IMR-90 (cell line): ENCODE measurements around the gene RPS6KL1. TPM values are rescaled to one million over a fixed set of nuclear protein-coding genes. Genes with fewer than 3 reads are reported as not detected.

Experiments
- ATAC-seq: fragments of 200-7000 bp; cut with Tn5 transposase; 2 replicates; pipeline ENCODE4 v1.9.1; 2020; ENCODE audit warnings: low read depth, mild to moderate bottlenecking, moderate library complexity
- BruUV-seq: library from RNA; stranded (reverse); fragments of 400-500 nt; replicated peaks from 2 replicates; lab custom pipeline; 2021; lab: Mats Ljungman, UMichigan
- CTCF ChIA-PET: fragments of 300-600 bp; formaldehyde crosslinking; extraction: SDS; loops from one replicate; lab custom pipeline; 2021; ENCODE audit warnings: antibody characterized with exemption; lab: Yijun Ruan, JAX
- POLR2A ChIA-PET: fragments of 300-600 bp; sonication (Branson Sonifier 250); formaldehyde crosslinking; loops from one replicate; lab custom pipeline; 2022; ENCODE audit warnings: antibody characterized with exemption; ENCODE audit not compliant: unreplicated experiment; lab: Charles Lee
- DNase-seq: peaks from one replicate; pipeline ENCODE4 v3.0.0; 2013
- H2AFZ ChIP-seq: replicated peaks from 2 replicates; pipeline ENCODE3; 2013; ENCODE audit warnings: low read length, mild to moderate bottlenecking; ENCODE audit not compliant: poor library complexity
- H2AK5ac ChIP-seq: 2 replicates; pipeline ENCODE4 v1.6.1; 2013; ENCODE audit warnings: low read depth, low read length, inconsistent platforms
- H2AK9ac ChIP-seq: replicated peaks from 2 replicates; pipeline ENCODE3; 2013; ENCODE audit warnings: mild to moderate bottlenecking, low read depth, low read length, moderate library complexity; ENCODE audit not compliant: poor library complexity
- H2BK120ac ChIP-seq: 2 replicates; pipeline ENCODE4 v1.6.1; 2013; ENCODE audit warnings: low read depth, low read length, inconsistent platforms
- H2BK15ac ChIP-seq: 3 replicates; pipeline ENCODE4 v1.6.1; 2013; ENCODE audit warnings: low read depth, low read length, inconsistent platforms
- H2BK20ac ChIP-seq: 2 replicates; pipeline ENCODE4 v1.6.1; 2013; ENCODE audit warnings: low read depth, mild to moderate bottlenecking, inconsistent platforms, low read length, moderate library complexity
- H2BK5ac ChIP-seq: 2 replicates; pipeline ENCODE4 v1.6.1; 2013; ENCODE audit warnings: mild to moderate bottlenecking, low read depth, low read length, inconsistent platforms; ENCODE audit not compliant: poor library complexity, severe bottlenecking
- H3K14ac ChIP-seq: replicated peaks from 2 replicates; pipeline ENCODE4 v1.6.1; 2013; ENCODE audit warnings: low read depth, low read length, inconsistent platforms
- H3K18ac ChIP-seq: 2 replicates; pipeline ENCODE4 v1.6.1; 2013; ENCODE audit warnings: low read depth, low read length, control low read depth
- H3K23ac ChIP-seq: 2 replicates; pipeline ENCODE4 v1.6.1; 2013; ENCODE audit warnings: low read depth, low read length, inconsistent platforms
- H3K27ac ChIP-seq: 2 replicates; pipeline ENCODE4 v1.5.1; 2013; ENCODE audit warnings: mild to moderate bottlenecking, control low read depth, low read length; ENCODE audit not compliant: insufficient read depth
- H3K27me3 ChIP-seq: 2 replicates; pipeline ENCODE4 v1.6.1; 2013; ENCODE audit warnings: low read length; ENCODE audit not compliant: control insufficient read depth, insufficient read depth
- H3K36me3 ChIP-seq: 2 replicates; pipeline ENCODE4 v1.6.1; 2013; ENCODE audit warnings: low read length, mixed read lengths; ENCODE audit not compliant: control insufficient read depth, insufficient read depth
- H3K4ac ChIP-seq: 2 replicates; pipeline ENCODE4 v1.6.1; 2013; ENCODE audit warnings: low read depth, low read length, inconsistent platforms
- H3K4me1 ChIP-seq: 2 replicates; pipeline ENCODE4 v1.6.1; 2013; ENCODE audit warnings: low read length, mixed read lengths; ENCODE audit not compliant: control insufficient read depth, insufficient read depth
- H3K4me2 ChIP-seq: 2 replicates; pipeline ENCODE4 v1.6.1; 2013; ENCODE audit warnings: low read depth, mild to moderate bottlenecking, control low read depth, low read length, moderate library complexity
- H3K4me3 ChIP-seq: 2 replicates; pipeline ENCODE4 v1.5.1; 2013; ENCODE audit warnings: low read depth, mild to moderate bottlenecking, control low read depth, low read length, moderate library complexity; ENCODE audit not compliant: insufficient read depth
- H3K56ac ChIP-seq: 2 replicates; pipeline ENCODE4 v1.6.1; 2013; ENCODE audit warnings: low read length, inconsistent platforms; ENCODE audit not compliant: insufficient read depth; ENCODE audit errors: extremely low read depth
- H3K79me1 ChIP-seq, 2 experiments: 2 replicates each; pipeline ENCODE4 v1.6.1; 2013; ENCODE audit warnings: low read length in 2 of 2, inconsistent platforms in 1 of 2, low read depth in 1 of 2
- H3K9ac ChIP-seq: 2 replicates; pipeline ENCODE4 v1.6.1; 2013; ENCODE audit warnings: low read depth, low read length, control low read depth
- H3K9me1 ChIP-seq: 2 replicates; pipeline ENCODE4 v1.6.1; 2013; ENCODE audit warnings: low read length, inconsistent platforms; ENCODE audit not compliant: insufficient read depth
- H3K9me3 ChIP-seq: 2 replicates; pipeline ENCODE4 v1.6.1; 2013; ENCODE audit warnings: low read length; ENCODE audit not compliant: control insufficient read depth, insufficient read depth
- H4K20me1 ChIP-seq: 2 replicates; pipeline ENCODE4 v1.6.1; 2013; ENCODE audit warnings: low read length, inconsistent platforms; ENCODE audit not compliant: insufficient read depth
- H4K5ac ChIP-seq: 2 replicates; pipeline ENCODE4 v1.6.1; 2013; ENCODE audit warnings: mild to moderate bottlenecking, low read depth, low read length, control low read depth
- H4K8ac ChIP-seq, 2 experiments: 2 replicates each; pipeline ENCODE4 v1.6.1; 2013; ENCODE audit warnings: low read depth in 2 of 2, low read length in 2 of 2, control low read depth in 1 of 2, inconsistent platforms in 1 of 2
- H4K91ac ChIP-seq: 2 replicates; pipeline ENCODE4 v1.6.1; 2013; ENCODE audit warnings: low read depth, low read length, inconsistent platforms; ENCODE audit not compliant: insufficient read depth
- BHLHE40 ChIP-seq: fragments of 150-350 bp; IDR thresholded peaks from 2 replicates; pipeline ENCODE4 v1.6.1; 2016; ENCODE audit warnings: mild to moderate bottlenecking, low read depth, low read length
- CEBPB ChIP-seq: IDR thresholded peaks from 2 replicates; pipeline ENCODE4 v1.6.1; 2012; ENCODE audit warnings: low read depth, low read length, improper control_type of control experiment
- CHD1 ChIP-seq: IDR thresholded peaks from 2 replicates; pipeline ENCODE4 v1.6.1; 2012; ENCODE audit warnings: low read depth, low read length, improper control_type of control experiment
- FOS ChIP-seq: fragments of 150-350 bp; IDR thresholded peaks from 2 replicates; pipeline ENCODE4 v1.6.1; 2016; ENCODE audit warnings: low read depth, low read length
- MAZ ChIP-seq: IDR thresholded peaks from 2 replicates; pipeline ENCODE4 v1.6.1; 2012; ENCODE audit warnings: low read depth, mild to moderate bottlenecking, low read length, improper control_type of control experiment, moderate library complexity, borderline replicate concordance
- MXI1 ChIP-seq: IDR thresholded peaks from 2 replicates; pipeline ENCODE4 v1.6.1; 2012; ENCODE audit warnings: low read depth, mild to moderate bottlenecking, low read length, moderate library complexity, borderline replicate concordance
- NFE2L2 ChIP-seq: fragments of 150-350 bp; IDR thresholded peaks from 2 replicates; pipeline ENCODE4 v1.6.1; 2016; ENCODE audit warnings: low read depth, mild to moderate bottlenecking, low read length
- POLR2A ChIP-seq: IDR thresholded peaks from 2 replicates; pipeline ENCODE4 v1.6.1; 2012; ENCODE audit warnings: mild to moderate bottlenecking, low read depth, low read length
- RCOR1 ChIP-seq: IDR thresholded peaks from 2 replicates; pipeline ENCODE4 v1.6.1; 2012; ENCODE audit warnings: mild to moderate bottlenecking, low read length, improper control_type of control experiment; ENCODE audit not compliant: insufficient replicate concordance
- RFX5 ChIP-seq: IDR thresholded peaks from 2 replicates; pipeline ENCODE4 v1.8.0; 2012; ENCODE audit warnings: low read depth, mild to moderate bottlenecking, low read length, moderate library complexity
- SMC3 ChIP-seq: fragments of 150-350 bp; IDR thresholded peaks from 2 replicates; pipeline ENCODE4 v1.6.1; 2016; ENCODE audit warnings: low read depth, mild to moderate bottlenecking, antibody characterized with exemption, low read length, moderate library complexity
- WGBS, 2 experiments: methylation state at CpG; one replicate each; pipeline versions ENCODE4 v1.1.5 to v1.1.7; 2013; ENCODE audit warnings: missing lambda C conversion rate in 2 of 2; ENCODE audit not compliant: insufficient read length in 1 of 2; ENCODE audit errors: extremely low coverage in 2 of 2; 5-methylcytosine and 5-hydroxymethylcytosine counted together
- dilution Hi-C: fragments of 300-500 bp; cut with HindIII; formaldehyde crosslinking; loops from one replicate; pipeline ENCODE4 v1.14.3; 2018; ENCODE audit warnings: low sequenced_read_pairs; ENCODE audit not compliant: unreplicated experiment
- in situ Hi-C: fragments of 300-500 bp; cut with MboI; formaldehyde crosslinking; loops from 3 replicates; pipeline ENCODE4 v1.14.3; 2019; ENCODE audit warnings: low sequenced_read_pairs, inconsistent platforms, mixed read lengths
- intact Hi-C: fragments of 100-400 bp; cut with micrococcal nuclease; formaldehyde crosslinking; loops from 2 replicates; pipeline ENCODE4 v1.10.0; 2022
- polyA plus RNA-seq, 3 experiments: library from polyadenylated mRNA; depleted of rRNA; stranded (reverse); fragments of >200 nt; gene quantifications; 2 replicates each; pipeline ENCODE4 v1.2.3, GENCODE V29; 2012; ENCODE audit warnings: low replicate concordance in 1 of 3
- total RNA-seq: library from RNA; depleted of rRNA; stranded (reverse); fragments of >200 nt; gene quantifications from 2 replicates; pipeline ENCODE4 v1.2.3, GENCODE V29; 2012
- TF ChIP-seq, protein P1 (sequence below): fragments of 150-350 bp; IDR thresholded peaks from 2 replicates; pipeline ENCODE4 v1.6.1; 2017; ENCODE audit warnings: mild to moderate bottlenecking, antibody characterized with exemption, low read length, low read depth
- TF ChIP-seq, protein P2 (sequence below): fragments of 150-350 bp; IDR thresholded peaks from 2 replicates; pipeline ENCODE4 v1.6.1; 2016; ENCODE audit warnings: low read depth, mild to moderate bottlenecking, low read length, moderate library complexity, borderline replicate concordance

Gene RPS6KL1
- total and polyA plus RNA-seq, 2 of the 4 experiments (the other 2 are of a cell fraction), result 0.72 to 1.7 TPM

DNA sequence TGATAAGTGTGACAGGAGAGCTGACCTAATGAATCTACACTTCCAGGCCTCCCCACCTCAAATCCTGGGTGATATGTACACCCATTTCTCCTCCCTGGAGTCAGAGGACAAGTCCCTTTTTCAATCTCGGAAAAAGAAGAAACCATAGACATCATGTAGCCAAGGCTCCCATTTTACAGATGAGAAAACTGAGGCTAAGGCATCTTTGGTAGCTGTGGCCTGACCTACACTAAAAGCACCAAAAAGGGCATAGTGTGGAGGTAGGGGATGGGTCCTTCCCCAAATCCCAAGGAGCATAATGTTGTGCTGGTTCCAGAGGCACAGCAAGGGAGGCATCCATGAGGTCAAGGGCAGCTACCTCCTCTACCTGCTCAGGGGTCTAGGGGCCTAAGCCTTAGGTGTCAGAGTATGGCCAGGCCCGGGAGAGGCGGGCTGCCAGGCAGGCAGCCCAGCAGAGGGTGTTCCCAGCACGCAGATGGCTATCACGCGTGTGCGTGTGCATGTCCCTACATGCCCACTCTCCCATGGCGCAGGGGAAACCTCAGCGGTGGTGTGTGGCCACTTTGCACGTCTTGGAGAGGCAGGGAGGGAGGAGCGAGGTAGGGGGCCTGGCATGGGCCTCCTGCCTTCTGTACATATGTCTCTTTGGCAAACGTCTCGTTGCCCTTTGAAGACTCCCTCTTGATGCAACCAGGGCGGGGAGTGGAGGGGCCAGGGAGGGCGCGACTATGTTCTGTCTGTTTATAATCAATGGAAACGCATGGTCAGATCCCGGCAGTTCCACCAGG is 29.8 kb upstream of the RPS6KL1 start (continued):
- TF ChIP-seq CEBPB (no peak), CHD1 (no peak)

DNA sequence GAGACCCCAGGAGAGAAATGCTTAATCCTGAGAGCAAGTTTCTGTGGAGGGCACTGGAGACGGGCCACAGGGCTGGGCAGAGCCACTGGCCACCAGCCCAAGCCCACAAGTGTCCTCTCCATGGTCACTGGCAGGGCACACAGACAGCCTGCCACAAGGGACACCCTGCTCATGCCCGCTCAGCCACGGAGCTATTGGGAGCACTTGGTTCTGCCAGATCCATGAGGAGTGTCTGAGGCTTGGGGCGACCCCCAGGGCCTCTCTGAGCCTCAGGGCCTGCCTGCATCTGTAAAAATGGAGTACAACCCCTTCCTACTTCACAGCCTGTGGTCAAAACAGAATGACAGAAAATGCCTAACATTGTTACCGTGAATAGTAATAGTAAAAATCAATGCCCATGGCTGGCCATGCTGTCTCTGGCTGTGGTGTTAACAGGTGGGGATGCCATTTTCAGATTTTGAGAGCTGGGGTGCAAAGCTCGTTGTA is 29.2 kb upstream of the RPS6KL1 start:
- no peak overlapping the region for H2AK9ac ChIP-seq
- H4K91ac ChIP-seq, result no peak overlapping the region
- no peak overlapping the region for H3K9ac ChIP-seq
- ChIA-PET POLR2A (no interaction called here), CTCF (no interaction called here)
- H3K18ac ChIP-seq, result no peak overlapping the region
- no peak overlapping the region for H4K8ac ChIP-seq
- intact Hi-C loops (no loop called here), dilution Hi-C loops (no loop called here), in situ Hi-C loops (no loop called here)
- H2BK15ac ChIP-seq, result no peak overlapping the region
- no peaks in the 10 kb centered on the region for H3K79me1 ChIP-seq
- no peaks in the 10 kb centered on the region for H4K20me1 ChIP-seq
- H3K27ac ChIP-seq, result no peak overlapping the region
- H2BK20ac ChIP-seq, result no peak overlapping the region
- peaks cover 13% of the 10 kb centered on the region; the same call in 1 of the 2 replicates for H3K4me1 ChIP-seq
- ATAC-seq (no peak), DNase-seq (no peak)
- H2BK5ac ChIP-seq, result no peak overlapping the region
- no peak overlapping the region for H3K4ac ChIP-seq
- H3K36me3 ChIP-seq, result no peaks in the 10 kb centered on the region
- no TSS peak for BruUV-seq
- H4K5ac ChIP-seq, result no peak overlapping the region
- TF ChIP-seq RFX5 (no peak), NFE2L2 (no peak), POLR2A (no peak), CHD1 (no peak), RCOR1 (no peak), FOS (no peak), MXI1 (no peak), MAZ (no peak), SMC3 (no peak), BHLHE40 (no peak)
- TF ChIP-seq, protein P1, sequence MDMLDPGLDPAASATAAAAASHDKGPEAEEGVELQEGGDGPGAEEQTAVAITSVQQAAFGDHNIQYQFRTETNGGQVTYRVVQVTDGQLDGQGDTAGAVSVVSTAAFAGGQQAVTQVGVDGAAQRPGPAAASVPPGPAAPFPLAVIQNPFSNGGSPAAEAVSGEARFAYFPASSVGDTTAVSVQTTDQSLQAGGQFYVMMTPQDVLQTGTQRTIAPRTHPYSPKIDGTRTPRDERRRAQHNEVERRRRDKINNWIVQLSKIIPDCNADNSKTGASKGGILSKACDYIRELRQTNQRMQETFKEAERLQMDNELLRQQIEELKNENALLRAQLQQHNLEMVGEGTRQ, result no peak
- TF ChIP-seq, protein P2, sequence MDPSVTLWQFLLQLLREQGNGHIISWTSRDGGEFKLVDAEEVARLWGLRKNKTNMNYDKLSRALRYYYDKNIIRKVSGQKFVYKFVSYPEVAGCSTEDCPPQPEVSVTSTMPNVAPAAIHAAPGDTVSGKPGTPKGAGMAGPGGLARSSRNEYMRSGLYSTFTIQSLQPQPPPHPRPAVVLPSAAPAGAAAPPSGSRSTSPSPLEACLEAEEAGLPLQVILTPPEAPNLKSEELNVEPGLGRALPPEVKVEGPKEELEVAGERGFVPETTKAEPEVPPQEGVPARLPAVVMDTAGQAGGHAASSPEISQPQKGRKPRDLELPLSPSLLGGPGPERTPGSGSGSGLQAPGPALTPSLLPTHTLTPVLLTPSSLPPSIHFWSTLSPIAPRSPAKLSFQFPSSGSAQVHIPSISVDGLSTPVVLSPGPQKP, result no peak
- no peak overlapping the region for H3K14ac ChIP-seq
- no peak overlapping the region for H3K4me3 ChIP-seq
- 86% methylated on average over 4 of the region's 6 CpGs; no CpG with 5 or more reads in 1 of the 2 experiments for WGBS, 2 experiments
- no peak overlapping the region for H3K23ac ChIP-seq
- H3K9me1 ChIP-seq, result 0 out of 2 replicates have a peak, but pooled peaks cover 6% of the 10 kb centered on the region
- H3K56ac ChIP-seq, result no peak overlapping the region
- H2AFZ ChIP-seq, result peak overlapping the region; percentile 33
- peaks cover 14% of the 10 kb centered on the region for H3K27me3 ChIP-seq
- H2BK120ac ChIP-seq, result no peak overlapping the region
- no peaks in the 10 kb centered on the region for H3K9me3 ChIP-seq
- H2AK5ac ChIP-seq, result no peak overlapping the region
- no peak overlapping the region for H3K4me2 ChIP-seq
